ENCODE data around the gene USP10. TPM values are rescaled to one million over a fixed set of nuclear protein-coding genes. Genes with fewer than 3 reads are reported as not detected.

USP10 gene
- total RNA-seq, 2 experiments from 2014 or later: 65.9 to 134 TPM

- TF ChIP-seq EZH2phosphoT487 (IDR thresholded peaks at IDR 0.05; ENCODE audit: borderline replicate concordance, low read depth, low read length) (no peak), CTCF (conservative IDR thresholded peaks at IDR 0.05; ENCODE audit: low read length) (no peak)
- DNase-seq (ENCODE audit: low spot score): no peak
- Histone ChIP-seq H3K4me1 (ENCODE audit: insufficient read depth, low read length, poor library complexity, severe bottlenecking) (no peaks in the 10 kb centered on the region), H3K79me2 (ENCODE audit: insufficient read depth, low read depth, low read length) (no peaks in the 10 kb centered on the region), H4K20me1 (ENCODE audit: insufficient read depth, low read length) (no peaks in the 10 kb centered on the region), H3K4me3 (ENCODE audit: low read depth, low read length, poor library complexity, severe bottlenecking) (no peak overlapping the region), H3K9me2 (ENCODE audit: insufficient read depth, low read length) (no peaks in the 10 kb centered on the region), H2AFZ (ENCODE audit: low read length) (no peak overlapping the region), H3K27ac (ENCODE audit: low read depth, low read length, poor library complexity, severe bottlenecking) (no peak overlapping the region), H3K9me3 (ENCODE audit: low read length) (no peaks in the 10 kb centered on the region), H3K4me2 (ENCODE audit: low read length) (no peak overlapping the region), H3K36me3 (ENCODE audit: insufficient read depth, low read length) (no peaks in the 10 kb centered on the region)
- intact Hi-C loops (cut with micrococcal nuclease; ENCODE audit: unreplicated experiment): no loop called here
- ChIA-PET POLR2A (interaction anchor here (1.1 kb wide), 1 partner anchor 60 kb away, joined by 3 read pairs; no protein-coding TSS in a partner anchor), CTCF (ENCODE audit: unreplicated experiment) (no interaction called here)
- BruUV-seq (replicated peaks): no TSS peak
Observed at GRCh38 chr16:84817206-84817605, 117.4 kb downstream of the USP10 start.

GRCh38 chr16:84817613-84818012, 117.8 kb downstream of the USP10 start:
- Histone ChIP-seq H4K20me1 (ENCODE audit: insufficient read depth, low read length) (no peaks in the 10 kb centered on the region), H3K9me2 (ENCODE audit: insufficient read depth, low read length) (no peaks in the 10 kb centered on the region), H3K9me3 (ENCODE audit: low read length) (no peaks in the 10 kb centered on the region), H3K27ac (ENCODE audit: low read depth, low read length, poor library complexity, severe bottlenecking) (no peak overlapping the region), H3K4me1 (ENCODE audit: insufficient read depth, low read length, poor library complexity, severe bottlenecking) (no peaks in the 10 kb centered on the region), H3K4me2 (ENCODE audit: low read length) (no peak overlapping the region), H3K79me2 (ENCODE audit: insufficient read depth, low read depth, low read length) (no peaks in the 10 kb centered on the region), H2AFZ (ENCODE audit: low read length) (no peak overlapping the region), H3K4me3 (ENCODE audit: low read depth, low read length, poor library complexity, severe bottlenecking) (no peak overlapping the region), H3K36me3 (ENCODE audit: insufficient read depth, low read length) (no peaks in the 10 kb centered on the region)
- DNase-seq (ENCODE audit: low spot score): no peak
- no TSS peak for BruUV-seq (replicated peaks)
- intact Hi-C loops (cut with micrococcal nuclease; ENCODE audit: unreplicated experiment): no loop called here
- CTCF ChIA-PET (ENCODE audit: unreplicated experiment): no interaction called here
- POLR2A ChIA-PET: no interaction called here
- TF ChIP-seq EZH2phosphoT487 (IDR thresholded peaks at IDR 0.05; ENCODE audit: borderline replicate concordance, low read depth, low read length) (no peak), CTCF (conservative IDR thresholded peaks at IDR 0.05; ENCODE audit: low read length) (no peak)

GRCh38 chr16:84818133-84818532, 118.3 kb downstream of the USP10 start:
- TF ChIP-seq EZH2phosphoT487 (IDR thresholded peaks at IDR 0.05; ENCODE audit: borderline replicate concordance, low read depth, low read length): no peak
- no peak overlapping the region for H3K27ac ChIP-seq (ENCODE audit: low read depth, low read length, poor library complexity, severe bottlenecking)
- no peaks in the 10 kb centered on the region for H3K9me2 ChIP-seq (ENCODE audit: insufficient read depth, low read length)
- H3K9me3 ChIP-seq (ENCODE audit: low read length): no peaks in the 10 kb centered on the region
- H3K4me3 ChIP-seq (ENCODE audit: low read depth, low read length, poor library complexity, severe bottlenecking): no peak overlapping the region
- no peaks in the 10 kb centered on the region for H3K79me2 ChIP-seq (ENCODE audit: insufficient read depth, low read depth, low read length)
- no peak for DNase-seq (ENCODE audit: low spot score)
- H3K4me1 ChIP-seq (ENCODE audit: insufficient read depth, low read length, poor library complexity, severe bottlenecking): no peaks in the 10 kb centered on the region
- ChIA-PET POLR2A (no interaction called here), CTCF (ENCODE audit: unreplicated experiment) (no interaction called here)
- H3K4me2 ChIP-seq (ENCODE audit: low read length): no peak overlapping the region
- no peaks in the 10 kb centered on the region for H4K20me1 ChIP-seq (ENCODE audit: insufficient read depth, low read length)
- H3K36me3 ChIP-seq (ENCODE audit: insufficient read depth, low read length): no peaks in the 10 kb centered on the region
- intact Hi-C loops (cut with micrococcal nuclease; ENCODE audit: unreplicated experiment): no loop called here
- H2AFZ ChIP-seq (ENCODE audit: low read length): no peak overlapping the region
- BruUV-seq (replicated peaks): no TSS peak

Measured in OCI-LY7 (cell line).